ENCODE data around the gene TTC34. TPM values are rescaled to one million over a fixed set of nuclear protein-coding genes. Genes with fewer than 3 reads are reported as not detected.
"Not testable (repeated sequence)": the region's sequence is repeated elsewhere in the genome, so short reads cannot be mapped to it uniquely, and the experiment has no call there.

The TTC34 gene
- total RNA-seq, 1 donor from 2014 or later: 1.3 TPM

DNA sequence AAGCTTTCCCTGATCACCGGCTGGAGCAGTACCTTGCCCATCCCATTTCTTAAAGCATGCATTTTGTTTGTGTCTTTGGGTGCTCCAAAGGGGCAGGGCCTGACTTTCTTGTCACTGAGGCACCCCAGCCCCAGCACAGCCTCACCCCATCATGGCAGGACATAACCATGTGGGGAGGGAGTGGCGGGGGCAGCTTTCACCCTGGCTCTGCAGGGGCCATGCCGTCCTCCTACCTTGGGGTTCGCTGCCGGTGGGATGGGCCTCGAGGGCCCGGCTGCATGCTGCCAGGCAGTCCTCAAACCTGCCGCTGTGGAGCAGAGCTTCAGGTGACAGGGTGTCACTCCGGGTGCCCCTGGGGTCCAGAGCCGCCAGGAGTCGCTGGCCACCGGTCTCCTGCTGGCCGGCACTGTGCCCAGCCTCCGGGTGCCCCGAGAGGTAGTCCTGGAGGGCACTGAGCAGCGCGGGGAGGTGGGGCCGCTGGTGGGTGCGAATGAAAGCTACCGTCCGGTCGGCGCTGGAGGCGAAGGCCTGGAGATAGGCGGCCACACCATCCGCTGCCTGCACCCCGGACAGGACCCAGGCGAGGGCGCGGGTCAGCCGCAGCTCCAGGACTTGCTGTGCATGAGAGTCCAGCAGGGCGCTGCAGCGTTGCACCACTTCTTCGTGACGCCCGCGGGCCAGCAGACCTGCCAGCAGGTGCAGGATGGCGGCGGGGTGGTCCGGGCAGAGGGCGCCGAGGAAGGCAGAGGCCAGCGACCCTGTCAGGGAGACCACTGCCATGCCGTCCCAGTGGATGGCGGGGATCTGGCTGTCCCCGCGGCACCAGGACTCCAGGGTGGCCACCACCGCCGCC lies 1.5 kb downstream of the TTC34 start:
- intact Hi-C loops (cut with micrococcal nuclease): no loop called here

DNA sequence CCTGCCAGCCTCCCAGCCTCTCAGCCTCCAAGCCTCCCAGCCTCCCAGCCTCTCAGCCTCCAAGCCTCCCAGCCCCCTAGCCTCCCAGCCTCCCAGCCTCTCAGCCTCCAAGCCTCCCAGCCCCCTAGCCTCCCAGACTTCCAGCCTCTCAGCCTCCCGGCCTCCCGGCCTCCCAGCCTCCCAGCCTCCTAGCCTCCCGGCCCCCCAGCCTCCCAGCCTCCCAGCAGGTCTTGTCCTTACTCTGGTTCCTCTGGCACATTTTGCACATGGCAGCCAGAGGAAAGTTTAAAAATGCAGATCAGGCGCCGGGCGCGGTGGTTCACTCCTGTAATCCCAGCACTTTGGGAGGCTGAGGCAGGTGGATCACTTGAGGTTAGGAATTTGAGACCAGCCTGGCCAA lies 2.5 kb downstream of the TTC34 start:
- intact Hi-C loops (cut with micrococcal nuclease): not testable (repeated sequence)

DNA sequence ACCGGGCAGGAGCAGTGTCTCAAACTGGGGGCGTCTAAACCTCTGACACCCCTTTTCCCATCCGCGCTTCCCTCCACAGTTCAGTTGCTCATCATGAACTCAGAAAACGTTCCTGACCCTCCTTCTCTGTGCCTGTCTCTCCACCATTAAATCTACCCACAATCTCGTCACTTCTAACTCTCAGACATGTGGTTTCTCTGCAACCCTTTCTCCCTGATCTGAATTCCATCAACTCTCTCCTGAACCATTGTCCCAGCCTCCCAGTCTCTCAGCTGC lies 3.8 kb downstream of the TTC34 start:
- intact Hi-C loops (cut with micrococcal nuclease): no loop called here

DNA sequence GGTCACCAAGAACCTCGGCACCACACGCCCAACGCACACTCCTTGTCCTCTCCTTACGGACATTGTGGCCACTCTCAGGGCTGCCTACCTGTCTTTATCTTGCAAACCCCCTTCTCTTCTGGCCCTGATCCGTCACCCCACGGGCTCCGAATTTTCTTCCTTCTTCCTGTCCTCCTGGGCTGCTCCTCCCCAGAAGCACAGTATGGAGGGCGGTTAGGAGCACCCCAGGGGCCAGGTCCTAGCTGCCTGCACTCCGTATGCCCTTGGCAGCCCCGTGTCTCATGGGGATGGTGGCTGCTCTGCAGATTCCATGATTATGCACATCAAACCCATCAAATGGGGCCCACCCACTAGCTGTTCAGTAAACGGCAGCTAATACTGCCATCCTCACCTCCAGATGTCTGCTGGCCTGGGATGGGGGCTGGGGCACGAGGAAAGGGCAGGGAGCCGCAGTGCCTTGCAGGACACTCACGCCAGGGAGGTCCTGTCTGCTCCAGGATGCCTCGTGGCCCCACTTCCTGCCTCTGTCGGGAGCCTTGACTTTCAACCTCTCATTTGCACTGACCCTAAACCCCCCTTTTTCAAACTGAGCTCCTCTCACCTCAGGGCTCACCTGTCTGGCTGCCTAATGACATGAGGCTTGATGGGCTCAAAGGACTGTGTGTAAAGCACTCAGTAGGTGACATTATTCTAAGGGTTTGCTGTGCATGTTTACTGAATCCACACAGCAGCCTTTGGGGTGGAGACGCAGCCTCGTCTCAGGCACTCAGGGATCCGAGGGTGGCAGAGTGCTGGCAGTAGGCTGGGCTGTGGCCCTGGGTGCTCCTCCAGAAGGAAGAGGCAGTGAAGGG lies 4.4 kb downstream of the TTC34 start:
- intact Hi-C loops (cut with micrococcal nuclease): no loop called here

DNA sequence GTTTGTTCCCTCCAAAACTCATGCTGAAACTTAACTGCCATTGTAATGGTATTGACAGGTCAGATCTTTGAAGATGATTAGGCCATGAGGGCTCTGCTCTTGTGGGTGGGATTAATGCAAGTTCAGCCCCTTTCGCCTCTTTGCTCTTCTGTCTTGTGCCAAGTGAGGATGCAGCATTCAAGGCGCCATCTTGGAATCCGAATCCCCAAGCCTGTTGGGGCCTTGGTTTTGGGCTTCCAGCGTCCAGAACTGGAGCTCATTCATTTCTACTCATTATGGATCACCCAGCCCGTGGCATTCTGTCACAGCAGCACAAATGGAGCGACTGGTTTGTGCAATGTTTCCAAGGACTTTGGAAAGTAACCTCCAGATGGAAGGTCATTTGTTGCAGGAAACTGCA lies 5.6 kb downstream of the TTC34 start:
- intact Hi-C loops (cut with micrococcal nuclease): no loop called here

DNA sequence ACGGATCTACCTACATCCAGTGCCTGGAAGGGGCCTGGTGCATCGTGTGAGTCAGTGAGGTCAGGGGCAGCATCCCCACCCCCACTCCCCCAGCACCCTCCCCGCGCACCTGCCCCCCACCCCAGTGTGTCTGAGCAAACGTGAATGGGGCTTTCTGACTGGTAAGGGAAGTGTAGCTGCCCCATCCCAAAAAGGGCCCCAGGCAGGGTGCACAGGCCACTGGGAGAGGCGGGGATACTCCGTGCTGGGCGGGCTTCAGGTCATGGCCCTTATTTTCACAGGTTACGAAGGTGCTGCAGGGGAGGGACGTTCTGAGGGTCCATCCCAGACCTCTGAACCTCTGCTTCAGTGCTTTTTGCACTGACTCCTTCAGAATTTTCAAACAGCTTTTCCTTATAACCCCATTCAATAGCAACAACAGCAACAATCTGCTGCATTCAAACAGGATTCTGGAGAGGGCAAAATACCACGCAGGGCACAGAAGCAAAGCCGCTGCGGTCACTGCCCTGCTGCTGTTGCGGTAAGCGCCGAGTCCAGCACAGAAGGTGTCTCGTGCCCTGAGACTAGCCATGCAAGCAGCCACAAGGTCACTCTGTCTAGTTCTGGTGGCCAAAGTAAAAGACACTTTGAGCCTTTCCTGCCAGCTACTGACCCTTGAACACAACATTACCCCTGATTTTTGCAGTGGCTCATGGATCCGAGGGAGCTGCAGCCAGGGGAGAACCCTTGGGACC lies 10.3 kb downstream of the TTC34 start:
- intact Hi-C loops (cut with micrococcal nuclease): no loop called here

DNA sequence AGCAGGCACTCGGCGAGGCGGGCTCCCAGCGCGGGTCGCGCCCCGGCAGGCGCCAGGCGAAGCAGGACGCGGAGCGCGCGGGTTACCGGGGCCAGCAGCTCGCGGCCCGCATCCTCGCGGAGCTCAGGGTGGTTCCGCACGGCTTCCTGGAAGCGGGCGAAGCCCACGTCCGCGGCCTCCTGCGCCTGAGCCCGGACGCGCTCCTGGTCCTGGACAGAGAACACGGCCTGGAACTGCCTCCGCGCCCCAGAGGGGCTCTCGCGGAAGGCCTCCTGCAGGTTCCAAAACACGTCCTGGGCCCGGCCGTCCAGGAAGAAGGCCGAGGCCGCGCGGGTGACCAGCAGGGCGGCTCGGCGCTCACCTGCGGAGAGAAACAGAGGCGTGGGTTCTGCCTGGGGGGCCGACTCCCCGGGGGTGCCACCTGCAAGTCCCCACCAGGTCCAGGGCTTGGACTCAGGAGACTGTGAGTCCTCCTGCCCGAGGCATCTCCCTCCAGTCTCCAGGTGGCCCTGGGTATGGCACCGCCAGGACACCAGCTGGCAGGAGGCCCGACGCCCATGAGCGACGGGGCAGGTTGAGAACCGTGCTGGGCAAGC lies 11.4 kb downstream of the TTC34 start:
- intact Hi-C loops (cut with micrococcal nuclease): no loop called here

DNA sequence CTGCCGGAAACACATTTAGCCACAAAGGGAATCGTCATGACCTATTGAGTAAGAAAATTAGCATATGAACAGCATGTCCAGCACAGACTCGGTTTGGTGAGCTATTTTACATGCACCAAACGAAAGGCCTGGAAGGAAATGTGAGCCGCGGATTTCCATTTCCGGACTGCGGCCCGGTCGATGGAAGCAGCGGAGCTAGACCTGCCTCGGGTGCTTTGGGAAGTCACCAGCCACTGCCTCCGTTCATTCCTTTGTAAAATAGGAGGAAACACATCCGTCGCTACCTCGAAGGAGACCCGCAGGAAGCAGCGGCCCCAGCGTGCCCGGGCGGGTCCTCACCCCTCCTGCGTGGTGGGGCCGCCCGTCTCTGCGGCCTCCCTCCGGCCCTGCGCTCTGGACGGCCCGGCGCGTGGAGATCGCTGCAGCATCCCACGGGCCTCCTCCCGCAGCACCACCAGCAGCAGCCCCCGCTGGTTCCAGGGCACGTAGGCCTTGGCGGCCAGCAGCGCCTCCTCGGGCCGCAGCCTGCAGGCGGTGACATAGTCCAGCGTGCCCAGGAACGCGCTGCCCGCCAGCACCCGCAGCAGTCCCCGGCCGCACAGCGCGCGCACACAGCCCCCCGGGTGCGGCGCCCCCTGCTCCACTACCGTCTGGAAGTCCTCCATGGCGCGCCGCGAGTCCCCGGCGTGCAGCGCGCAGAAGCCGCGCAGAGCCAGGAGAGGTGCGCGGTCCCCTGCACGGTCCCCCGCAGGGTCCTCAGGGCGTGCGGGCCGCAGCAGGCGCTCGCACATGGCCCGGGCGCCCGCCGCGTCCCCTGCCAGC lies 12.1 kb downstream of the TTC34 start:
- intact Hi-C loops (cut with micrococcal nuclease): no loop called here

DNA sequence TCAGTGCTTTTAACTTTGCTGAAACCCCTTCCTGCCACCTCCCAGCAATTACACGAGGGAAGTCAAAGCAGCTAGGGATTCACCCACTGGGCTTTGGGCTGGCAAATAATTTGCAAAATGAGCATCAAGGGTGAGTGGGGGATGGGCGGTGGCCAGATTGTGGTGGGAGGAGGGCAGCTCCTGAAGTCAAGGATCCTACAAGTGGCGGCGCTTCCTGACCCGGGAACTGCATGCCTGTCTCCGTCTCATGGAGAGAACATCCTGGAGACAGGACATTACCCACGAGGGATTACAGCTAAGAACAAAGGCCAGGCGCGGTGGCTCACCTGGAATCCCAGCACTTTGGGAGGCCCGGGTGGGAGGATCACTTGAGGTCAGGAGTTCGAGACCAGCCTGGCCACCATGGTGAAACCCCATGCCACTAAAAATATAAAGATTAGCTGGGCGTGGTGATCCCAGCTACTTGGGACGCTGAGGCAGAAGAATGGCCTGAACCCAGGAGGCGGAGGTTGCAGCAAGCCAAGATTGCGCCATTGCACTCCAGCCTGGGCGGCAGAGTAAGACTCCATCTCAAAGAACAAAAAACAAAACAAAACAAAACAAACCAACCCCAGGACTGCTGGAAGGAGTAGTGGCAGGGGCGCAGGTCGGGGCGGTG lies 12.9 kb downstream of the TTC34 start:
- intact Hi-C loops (cut with micrococcal nuclease): no loop called here

DNA sequence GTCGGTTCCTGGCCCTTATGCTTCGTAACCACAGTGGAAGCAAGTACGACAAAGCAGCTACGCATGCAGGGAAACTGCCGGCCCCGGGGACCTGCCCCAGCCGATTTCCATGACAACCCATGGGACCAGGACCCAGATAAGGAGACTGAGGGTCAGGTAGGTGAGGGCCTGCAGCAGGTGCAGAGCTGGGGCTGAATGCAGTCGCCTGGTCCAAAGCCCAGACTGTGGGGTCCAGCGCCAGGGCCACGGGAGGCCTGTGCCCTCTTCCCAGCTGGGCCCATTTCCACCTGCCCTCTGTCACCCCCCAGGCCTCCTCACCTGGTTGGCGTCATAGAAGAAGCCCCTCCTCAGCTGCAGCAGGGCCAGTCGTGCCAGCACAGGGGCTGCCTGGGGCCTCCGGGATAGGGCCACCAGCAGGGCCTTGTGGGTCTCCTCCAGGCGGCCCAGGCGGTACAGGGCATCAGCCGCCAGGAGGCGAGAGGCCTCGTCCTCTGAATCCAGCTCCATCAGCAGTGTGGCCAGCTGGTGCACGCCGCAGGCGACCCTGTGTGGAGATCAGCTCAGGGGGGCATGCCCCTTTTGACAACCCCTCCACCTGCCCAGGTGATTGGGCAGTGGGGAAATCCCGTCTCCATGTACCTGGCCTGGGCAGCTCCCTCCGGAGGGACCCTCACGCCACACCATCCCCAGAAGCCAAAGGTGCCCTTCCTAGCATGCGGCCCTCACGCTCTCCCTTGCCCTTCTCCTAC lies 14.2 kb downstream of the TTC34 start:
- intact Hi-C loops (cut with micrococcal nuclease): no loop called here

DNA sequence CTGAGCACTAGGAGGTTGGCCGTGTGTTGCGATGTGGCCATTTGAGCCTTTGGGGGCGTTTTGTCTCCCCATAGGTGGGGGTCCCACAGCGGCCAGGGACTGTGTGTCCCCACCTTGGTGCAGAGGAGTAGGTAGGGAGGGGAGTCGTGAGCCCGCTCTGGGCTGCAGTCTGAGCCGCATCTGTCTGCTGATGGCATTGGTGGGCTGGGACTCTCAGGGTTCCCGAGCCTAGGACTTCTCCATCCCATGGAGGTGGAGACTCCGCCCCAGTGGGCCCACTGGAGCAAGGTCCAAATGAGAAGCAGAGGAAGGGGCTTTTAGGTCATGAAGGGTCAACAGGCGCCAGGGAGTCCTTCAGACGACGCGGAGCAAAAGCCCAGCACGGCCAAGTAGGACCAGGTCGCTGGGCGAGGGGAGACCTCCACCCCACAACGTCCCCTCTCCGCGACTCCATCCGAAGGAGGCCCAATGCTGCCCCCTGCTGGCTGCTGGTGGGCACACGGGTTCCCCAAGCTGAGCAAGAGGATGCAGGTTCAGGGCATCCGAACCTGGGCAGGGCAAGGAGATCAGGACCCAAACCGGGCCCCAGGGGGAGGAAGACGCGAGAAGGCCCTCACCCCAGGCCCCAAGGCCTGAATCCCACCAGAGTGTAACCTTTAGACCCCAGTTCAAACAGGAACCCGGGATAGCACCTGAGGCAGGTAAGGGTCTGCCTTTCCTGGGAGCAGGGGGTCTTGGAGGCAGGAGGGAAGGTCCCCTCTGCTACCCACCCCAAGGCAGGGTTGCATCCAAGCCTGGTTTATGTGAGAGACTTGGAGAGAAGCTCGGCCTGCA lies 14.9 kb downstream of the TTC34 start:
- intact Hi-C loops (cut with micrococcal nuclease): no loop called here

DNA sequence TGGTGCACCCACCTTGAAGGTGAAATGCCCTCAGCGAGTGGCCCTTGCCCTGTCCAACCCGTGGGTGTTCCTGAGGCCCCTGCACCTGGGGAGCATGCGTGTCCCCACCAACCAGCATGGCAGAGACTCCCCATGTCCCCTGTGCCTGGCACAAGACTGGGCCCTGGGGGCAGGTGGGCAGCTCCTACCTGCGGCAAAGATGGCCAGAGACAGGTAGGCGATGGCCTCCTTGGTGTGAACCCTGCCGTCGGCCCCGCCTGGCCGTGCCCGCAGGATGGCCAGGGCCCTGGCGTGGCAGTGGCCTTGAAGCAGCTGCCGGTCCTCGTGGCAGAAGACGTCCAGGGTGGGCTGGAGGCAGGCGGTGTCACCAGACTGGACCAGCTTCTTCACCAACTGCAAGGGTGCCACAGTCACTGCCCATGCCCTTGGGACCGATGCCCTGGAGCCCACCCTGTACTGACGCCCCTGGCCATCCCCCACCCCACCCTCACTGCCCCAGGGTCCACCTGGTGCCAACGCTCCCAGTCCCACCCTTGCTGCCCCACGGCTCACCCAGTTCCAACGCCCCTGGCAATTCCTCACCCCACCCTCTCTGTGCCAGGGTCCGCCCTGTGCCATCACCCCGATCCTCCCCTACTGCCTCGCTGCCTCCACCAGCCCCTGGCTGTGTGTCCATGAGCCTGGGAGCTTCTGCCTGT lies 15.7 kb downstream of the TTC34 start:
- intact Hi-C loops (cut with micrococcal nuclease): no loop called here

DNA sequence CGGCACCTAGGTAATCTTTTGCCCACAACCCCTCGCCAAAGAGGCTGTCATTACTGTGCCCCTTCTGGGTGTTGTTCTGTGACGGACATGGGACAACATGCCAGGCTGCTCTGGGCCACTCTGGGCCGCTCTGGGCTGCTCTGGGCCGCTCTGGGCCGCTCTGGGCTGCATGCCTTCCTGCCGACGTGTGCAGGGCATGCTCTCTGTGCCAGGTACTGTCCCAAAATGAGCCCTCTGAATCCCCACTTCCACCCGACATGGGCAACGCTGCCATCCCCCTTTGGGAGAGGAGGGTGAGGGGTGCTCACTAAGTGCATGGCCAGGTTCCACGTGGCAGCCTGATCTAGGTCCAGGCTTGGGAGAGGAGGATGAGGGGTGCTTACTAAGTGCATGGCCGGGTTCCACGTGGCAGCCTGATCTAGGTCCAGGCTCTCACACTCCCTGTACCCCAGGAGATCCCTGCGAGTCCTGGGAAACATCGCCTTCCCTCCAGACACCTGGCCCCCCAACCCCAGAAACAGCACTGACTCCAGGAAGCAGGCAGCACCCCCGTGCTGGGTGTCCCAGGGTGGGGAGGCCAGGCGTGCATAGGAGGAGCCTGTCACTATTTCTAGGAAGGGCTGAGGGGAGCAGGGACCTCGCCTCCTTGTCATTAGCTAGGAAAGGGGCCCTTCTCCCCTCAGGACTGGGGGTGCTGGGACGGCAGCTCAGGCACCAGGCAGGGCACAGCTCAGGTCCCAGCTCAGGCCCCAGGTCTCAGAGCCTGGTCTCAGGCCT lies 16.5 kb downstream of the TTC34 start:
- intact Hi-C loops (cut with micrococcal nuclease): no loop called here

DNA sequence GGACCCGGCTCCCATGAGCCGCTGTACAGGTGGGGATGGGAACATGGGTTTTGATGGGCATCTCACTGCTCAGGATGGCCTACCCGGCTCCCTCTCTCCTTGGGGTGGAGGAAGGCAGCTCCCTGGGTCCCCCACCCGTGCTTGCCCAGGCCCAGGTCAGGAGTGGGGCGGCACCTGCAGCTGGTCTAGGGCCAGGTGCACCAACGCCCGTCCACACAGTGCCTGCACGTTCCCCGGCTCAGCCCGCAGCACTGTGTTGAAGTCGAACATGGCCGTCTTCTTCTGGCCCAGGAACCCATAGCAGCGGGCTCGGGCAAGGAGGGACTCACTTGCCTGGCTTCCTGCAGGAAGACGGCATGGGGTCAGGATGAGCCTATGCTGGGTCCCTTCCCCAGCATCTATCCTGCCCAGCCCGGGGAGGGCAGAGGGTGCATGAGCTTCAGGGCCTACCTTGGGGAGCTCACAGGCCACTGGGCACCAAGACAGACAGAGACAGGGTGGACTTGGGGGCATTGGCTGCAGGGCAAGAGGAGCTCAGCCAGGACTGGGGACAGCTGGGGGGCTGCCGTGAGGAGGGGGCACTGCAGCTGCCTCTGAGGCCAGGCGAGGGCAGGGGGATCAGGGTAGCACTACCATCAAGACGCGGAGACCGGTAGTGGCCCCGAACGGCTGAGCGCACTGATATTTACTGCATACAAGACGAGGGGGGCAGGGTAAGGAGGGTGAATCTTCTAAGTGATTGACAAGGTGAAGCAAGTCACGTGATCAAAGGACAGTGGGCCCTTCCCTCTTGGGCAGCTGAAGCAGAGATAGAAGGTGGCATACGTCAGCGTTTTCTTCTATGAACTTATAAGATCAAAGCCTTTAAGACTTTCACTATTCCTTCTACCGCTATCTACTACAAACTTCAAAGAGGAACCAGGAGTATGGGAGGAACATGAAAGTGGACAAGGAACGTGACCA lies 17.8 kb downstream of the TTC34 start:
- intact Hi-C loops (cut with micrococcal nuclease): no loop called here

DNA sequence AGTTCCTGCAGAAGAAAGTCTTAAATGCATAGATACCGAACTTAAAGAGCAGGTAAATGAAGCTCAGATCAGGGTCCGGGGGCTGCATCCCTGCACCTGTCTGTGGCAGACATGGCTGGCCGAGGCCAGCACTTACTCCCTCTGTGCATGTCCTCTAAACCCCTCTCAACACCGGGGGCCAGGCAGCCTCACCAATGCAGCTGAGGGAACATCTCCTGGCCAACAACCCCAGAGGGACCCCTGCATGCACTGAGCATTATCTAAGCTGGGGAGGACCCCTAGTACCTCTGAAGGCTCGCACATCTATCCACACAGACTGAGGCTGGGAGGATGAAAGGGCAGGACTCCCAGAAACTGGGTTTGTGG lies 18.4 kb downstream of the TTC34 start:
- intact Hi-C loops (cut with micrococcal nuclease): no loop called here

DNA sequence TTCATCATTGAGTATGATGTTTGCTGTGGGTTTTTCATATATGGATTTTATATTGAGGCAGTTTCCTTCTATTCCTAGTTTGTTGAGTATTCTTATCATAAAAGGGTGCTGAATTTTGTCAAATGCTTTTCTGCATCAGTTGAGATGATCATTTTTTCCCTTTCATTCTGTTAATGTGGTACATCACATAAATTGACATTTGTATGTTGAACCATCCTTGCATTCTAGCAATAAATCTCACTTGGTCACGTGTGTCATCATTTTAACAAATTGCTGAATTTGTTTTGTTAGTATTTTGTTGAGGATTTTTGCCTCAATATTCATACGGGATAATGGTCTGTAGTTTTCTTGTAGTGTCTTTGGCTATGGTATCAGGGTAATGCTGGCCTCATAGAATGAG lies 19.9 kb downstream of the TTC34 start:
- intact Hi-C loops (cut with micrococcal nuclease): no loop called here
